Sigmoid colon (tissue), 7 donors: ENCODE data around the gene FAM227B. TPM values are rescaled to one million over a fixed set of nuclear protein-coding genes. Genes with fewer than 3 reads are reported as not detected.
A peak's percentile ranks its signal among the peaks of the same experiment; 100 is the strongest.

Source experiments
- DNase-seq: peaks from one replicate; pipeline ENCODE4 v3.0.0-alpha.2; 2019
- H3K27ac ChIP-seq, 4 donors: fragments of 200-600 bp; sonication (generic); one replicate each; pipeline ENCODE4 v1.5.1; 2016 to 2019; ENCODE audit warnings: mild to moderate bottlenecking in 1 of 4
- H3K27me3 ChIP-seq, 3 donors: fragments of 200-600 bp; sonication (generic); one replicate each; pipeline ENCODE4 v1.5.1; 2019; ENCODE audit warnings: mild to moderate bottlenecking in 1 of 3
- H3K36me3 ChIP-seq, 4 donors: fragments of 200-600 bp; sonication (generic); one replicate each; pipeline ENCODE4 v1.5.1; 2016 to 2019
- H3K4me1 ChIP-seq, 4 donors: fragments of 200-600 bp; sonication (generic); one replicate each; pipeline ENCODE4 v1.5.1; 2017 to 2019
- H3K4me3 ChIP-seq, 4 donors: fragments of 200-600 bp; sonication (generic); one replicate each; pipeline ENCODE4 v1.5.1; 2017 to 2019; ENCODE audit warnings: mild to moderate bottlenecking in 2 of 4, moderate library complexity in 1 of 4
- H3K9me3 ChIP-seq, 4 donors: fragments of 200-600 bp in 3 of 4; sonication (generic) in 3 of 4; one replicate each; pipeline versions ENCODE4 v1.5.1 to v1.6.1; 2013 to 2019
- CTCF ChIP-seq, 4 experiments: fragments of 450-650 bp in 3 of 4; fragments of 200-600 bp in 1 of 4; IDR thresholded peaks; one replicate each; pipeline ENCODE4 v1.5.1; 2016 to 2019; ENCODE audit warnings: antibody characterized with exemption in 4 of 4, mild to moderate bottlenecking in 3 of 4, moderate library complexity in 2 of 4
- EP300 ChIP-seq, 4 donors: sonication (generic); formaldehyde crosslinking; IDR thresholded peaks; one replicate each; pipeline ENCODE4 v1.6.1; 2017; ENCODE audit warnings: antibody characterized with exemption in 4 of 4
- POLR2A ChIP-seq, 2 donors: fragments of 450-650 bp; IDR thresholded peaks; one replicate each; pipeline ENCODE4 v1.6.1; 2016; ENCODE audit warnings: antibody characterized with exemption in 2 of 2, mild to moderate bottlenecking in 2 of 2, moderate library complexity in 2 of 2
- POLR2AphosphoS5 ChIP-seq, 4 donors: sonication (generic); formaldehyde crosslinking; IDR thresholded peaks; one replicate each; pipeline ENCODE4 v1.6.1; 2017; ENCODE audit warnings: antibody characterized with exemption in 4 of 4
- WGBS, 2 donors: extraction: QIAGEN DNeasy Blood & Tissue Kit; methylation state at CpG; one replicate each; pipeline ENCODE4 v1.1.7; 2013; 5-methylcytosine and 5-hydroxymethylcytosine counted together
- intact Hi-C: fragments of 100-400 bp; cut with DNase I; formaldehyde crosslinking; loops from one replicate; pipeline ENCODE4 v1.15.1; 2023
- polyA plus RNA-seq, 3 donors: library from polyadenylated mRNA; stranded (reverse); fragments of 200-250 nt; gene quantifications; one replicate each; pipeline ENCODE4 v1.2.3, GENCODE V29; 2013
- total RNA-seq, 4 donors: library from RNA; depleted of rRNA; stranded (reverse); fragments of >200 nt; gene quantifications; one replicate each; pipeline ENCODE4 v1.1.0, GENCODE V29; 2016
- donor health status: healthy with polysubstance abuse.
- donor health status: Bipolar disorder and iron deficiency.
- donor health status: healthy.

Gene FAM227B
- total and polyA plus RNA-seq, 7 donors = 1.8 to 21.1 (median 11.1) TPM

- H3K36me3 ChIP-seq = peaks cover 0 to 15% (median 0%) of the 10 kb centered on the region in 4 donors
- H3K4me1 ChIP-seq = peaks cover 0 to 25% (median 10%) of the 10 kb centered on the region in 4 donors
- no peaks in the 10 kb centered on the region for H3K27me3 ChIP-seq
- no peak for DNase-seq
- H3K4me3 ChIP-seq = no peak overlapping the region
- peak overlapping the region in 3 of 4 donors; percentile 16 to 52 (median 26) for H3K27ac ChIP-seq
- intact Hi-C loops = no loop called here
- H3K9me3 ChIP-seq = no peaks in the 10 kb centered on the region
- TF ChIP-seq EP300 (IDR thresholded peaks at IDR 0.05) (no peak), CTCF (IDR thresholded peaks at IDR 0.05) (no peak), POLR2AphosphoS5 (IDR thresholded peaks at IDR 0.05) (no peak), POLR2A (IDR thresholded peaks at IDR 0.05) (no peak)
Measured at GRCh38 chr15:49645277-49645676, 24.7 kb upstream of the FAM227B start.

GRCh38 chr15:49644364-49644794 is 23.8 kb upstream of the FAM227B start:
- intact Hi-C loops = no loop called here
- no peak for TF ChIP-seq CTCF (IDR thresholded peaks at IDR 0.05)
- peak in 1 of 4 donors; percentile 12 for TF ChIP-seq POLR2AphosphoS5 (IDR thresholded peaks at IDR 0.05)
- peak overlapping the region in 2 of 4 donors; percentile 26 to 52 for H3K27ac ChIP-seq
- peaks cover 0 to 15% (median 0%) of the 10 kb centered on the region in 4 donors for H3K36me3 ChIP-seq
- 98% methylated on average over 1 of the region's 1 CpG for WGBS, 2 donors
- H3K4me3 ChIP-seq = no peak overlapping the region
- H3K27me3 ChIP-seq = no peaks in the 10 kb centered on the region
- no peaks in the 10 kb centered on the region for H3K9me3 ChIP-seq
- H3K4me1 ChIP-seq = peaks cover 0 to 25% (median 10%) of the 10 kb centered on the region in 4 donors
- DNase-seq = no peak

- TF ChIP-seq POLR2A (IDR thresholded peaks at IDR 0.05) = no peak
- no peak for TF ChIP-seq CTCF (IDR thresholded peaks at IDR 0.05)
- no peak for TF ChIP-seq POLR2AphosphoS5 (IDR thresholded peaks at IDR 0.05)
- TF ChIP-seq EP300 (IDR thresholded peaks at IDR 0.05) = no peak
- Histone ChIP-seq H3K4me1 (peaks cover 0 to 20% (median 10%) of the 10 kb centered on the region in 4 donors), H3K9me3 (no peaks in the 10 kb centered on the region), H3K4me3 (peak overlapping the region in 1 of 4 donors; percentile 2), H3K27ac (peak overlapping the region; percentile 14 to 53 (median 42)), H3K27me3 (no peaks in the 10 kb centered on the region), H3K36me3 (peaks cover 0 to 18% (median 11%) of the 10 kb centered on the region in 4 donors)
- DNase-seq = no peak
- intact Hi-C loops = no loop called here
- WGBS, 2 donors = 93 to 95% methylated on average over 4 of the region's 4 CpGs
Measured at GRCh38 chr15:49637857-49638256, 17.2 kb upstream of the FAM227B start.

GRCh38 chr15:49628379-49628778 is 7.8 kb upstream of the FAM227B start:
- Histone ChIP-seq H3K36me3 (peaks cover 5 to 60% (median 8%) of the 10 kb centered on the region in 4 donors), H3K4me1 (peaks cover 0 to 18% (median 5%) of the 10 kb centered on the region in 4 donors), H3K27ac (no peak overlapping the region), H3K9me3 (peaks cover 0 to 8% (median 1%) of the 10 kb centered on the region in 4 donors), H3K4me3 (no peak overlapping the region), H3K27me3 (no peaks in the 10 kb centered on the region)
- 90% methylated on average over 2 of the region's 2 CpGs for WGBS, 2 donors
- no peak for DNase-seq
- TF ChIP-seq CTCF (IDR thresholded peaks at IDR 0.05) (no peak), POLR2AphosphoS5 (IDR thresholded peaks at IDR 0.05) (no peak), POLR2A (IDR thresholded peaks at IDR 0.05) (no peak), EP300 (IDR thresholded peaks at IDR 0.05) (no peak)
- intact Hi-C loops = loop anchor here (10.0 kb wide), 1 partner anchor 474 kb away; the partner anchor contains the start of gene COPS2

- Histone ChIP-seq H3K27me3 (no peaks in the 10 kb centered on the region), H3K9me3 (peaks cover 0 to 8% (median 1%) of the 10 kb centered on the region in 4 donors), H3K36me3 (peaks cover 5 to 60% (median 8%) of the 10 kb centered on the region in 4 donors), H3K27ac (no peak overlapping the region), H3K4me3 (no peak overlapping the region), H3K4me1 (peaks cover 0 to 27% (median 14%) of the 10 kb centered on the region in 4 donors)
- intact Hi-C loops = loop anchor here (10.0 kb wide), 1 partner anchor 473 kb away; the partner anchor contains the start of gene COPS2
- TF ChIP-seq POLR2A (IDR thresholded peaks at IDR 0.05) = no peak
- no peak for TF ChIP-seq POLR2AphosphoS5 (IDR thresholded peaks at IDR 0.05)
- no peak for TF ChIP-seq EP300 (IDR thresholded peaks at IDR 0.05)
- no peak for TF ChIP-seq CTCF (IDR thresholded peaks at IDR 0.05)
- no peak for DNase-seq
- WGBS, 2 donors = 28 to 71% methylated on average over 1 of the region's 1 CpG
Measured at GRCh38 chr15:49627407-49627877, 6.8 kb upstream of the FAM227B start.
